A549 treated with Hydrocortisone at 1 μM for 4 hours (cell line): ENCODE data around the gene TECRL. TPM values are rescaled to one million over a fixed set of nuclear protein-coding genes. Genes with fewer than 3 reads are reported as not detected.

Experiments used
- total RNA-seq: library from RNA; stranded (reverse); fragments of 200-300 nt; extraction: Qiagen RNA extraction; gene quantifications from 5 replicates; pipeline ENCODE4 v1.2.3, GENCODE V29; 2022

TECRL gene, protein sequence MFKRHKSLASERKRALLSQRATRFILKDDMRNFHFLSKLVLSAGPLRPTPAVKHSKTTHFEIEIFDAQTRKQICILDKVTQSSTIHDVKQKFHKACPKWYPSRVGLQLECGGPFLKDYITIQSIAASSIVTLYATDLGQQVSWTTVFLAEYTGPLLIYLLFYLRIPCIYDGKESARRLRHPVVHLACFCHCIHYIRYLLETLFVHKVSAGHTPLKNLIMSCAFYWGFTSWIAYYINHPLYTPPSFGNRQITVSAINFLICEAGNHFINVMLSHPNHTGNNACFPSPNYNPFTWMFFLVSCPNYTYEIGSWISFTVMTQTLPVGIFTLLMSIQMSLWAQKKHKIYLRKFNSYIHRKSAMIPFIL
- not detected in 5 replicates for total RNA-seq

DNA sequence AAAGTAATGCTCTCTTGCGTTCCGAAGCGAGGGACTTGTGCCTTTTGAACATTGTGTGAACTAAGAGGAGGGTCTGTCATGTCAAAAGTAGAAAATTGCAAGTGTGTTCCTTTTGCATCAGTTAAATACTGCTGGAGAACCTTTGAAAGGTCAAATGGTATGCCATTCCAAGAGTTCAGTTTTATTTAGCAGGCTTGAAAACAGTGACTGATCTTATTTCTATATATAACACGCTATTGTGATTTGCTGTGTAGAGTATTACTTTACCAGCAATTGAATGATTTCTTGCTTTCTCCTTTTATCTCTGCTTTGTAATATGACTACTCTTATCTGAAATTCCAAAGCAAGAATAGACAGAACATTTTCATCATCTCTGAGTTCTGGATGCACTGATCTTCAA is at the start of gene TECRL:
TECRL (minus strand) TSS at position 151 of the 400 bp plus-strand sequence; CDS start at position 52, 99 bp downstream.

